DMS153 (cell line): Measurements from ENCODE around the gene TNNI3K.
A peak's percentile ranks its signal among the peaks of the same experiment; 100 is the strongest.

Experiments
- DNase-seq: peaks from one replicate; lab custom pipeline; 2025; lab: John Stamatoyannopoulos, UW

The TNNI3K gene

DNA sequence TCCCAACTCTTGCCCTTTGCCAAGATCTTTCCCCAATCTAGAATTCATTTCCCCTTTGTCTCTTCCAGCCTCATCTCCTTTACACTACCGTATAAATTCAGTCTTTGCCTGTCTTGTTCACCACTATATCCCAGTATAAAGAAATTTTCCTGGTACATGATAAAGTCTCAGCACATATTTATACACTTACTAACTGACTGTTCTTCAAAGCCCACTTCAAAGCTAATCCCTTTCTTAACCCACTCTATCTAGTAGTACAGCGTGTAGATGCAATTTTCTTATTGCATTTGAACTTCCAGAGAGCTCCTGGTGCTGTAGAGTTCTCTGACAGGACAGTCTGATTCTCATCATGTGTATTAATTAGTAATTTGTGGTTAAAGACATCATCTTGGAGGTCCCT is 199.1 kb downstream of the TNNI3K start:
- no peak for DNase-seq

DNA sequence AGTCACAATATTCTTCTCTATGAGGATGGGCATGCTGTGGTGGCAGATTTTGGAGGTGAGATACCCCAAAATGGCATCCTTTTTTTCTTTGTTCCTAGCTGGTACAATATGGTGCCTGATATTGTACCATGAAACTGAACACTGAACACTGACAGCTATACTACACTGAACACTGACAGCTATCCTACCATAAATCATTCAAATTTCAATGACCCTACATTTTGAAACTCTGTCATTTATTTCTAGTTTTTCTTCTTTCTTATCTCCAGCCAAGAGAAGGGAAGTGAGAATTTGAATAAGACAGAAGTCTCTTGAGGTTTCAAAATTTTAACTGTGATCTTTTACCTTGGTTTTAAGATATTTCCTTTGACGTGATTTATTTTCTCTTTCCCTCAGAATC is 200.9 kb downstream of the TNNI3K start:
- DNase-seq, result no peak

DNA sequence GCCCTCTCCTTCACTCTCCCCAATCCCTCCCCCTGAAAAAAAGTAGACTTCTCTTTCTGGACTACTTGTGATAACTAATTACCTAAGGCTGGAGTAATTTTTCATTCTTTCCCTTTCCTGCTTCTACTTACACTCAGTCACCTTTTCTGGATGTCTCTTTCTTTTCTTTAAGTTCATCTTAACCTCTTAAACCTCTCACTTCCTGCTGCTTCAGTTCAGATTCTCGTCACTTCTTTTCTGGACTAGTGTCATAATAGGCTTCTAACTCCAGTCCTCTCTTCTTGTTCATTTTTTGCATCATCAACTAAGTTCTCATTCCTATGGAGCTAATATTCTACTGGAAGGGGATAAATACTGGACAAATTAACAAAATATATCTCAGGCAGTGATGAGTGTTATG is 201.8 kb downstream of the TNNI3K start:
- no peak for DNase-seq

DNA sequence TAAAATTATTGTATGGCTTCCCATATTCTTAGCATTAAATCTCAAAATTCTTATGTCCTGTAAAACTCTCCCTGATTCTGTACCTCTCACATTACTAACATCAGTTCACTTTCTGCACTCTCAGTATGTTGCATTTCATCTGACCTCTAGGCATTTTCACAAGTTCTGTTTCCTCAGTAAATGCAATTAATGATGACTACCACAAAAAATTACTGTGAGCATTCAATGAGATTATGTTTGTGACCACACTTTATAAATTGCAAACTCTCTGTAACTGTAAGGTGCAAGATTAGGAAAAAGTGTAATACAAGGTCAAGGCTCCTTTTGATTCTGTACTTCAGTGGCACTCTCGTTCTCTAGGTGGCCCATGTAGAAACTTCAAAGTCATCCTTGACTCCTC is 216.8 kb downstream of the TNNI3K start:
- no peak for DNase-seq

DNA sequence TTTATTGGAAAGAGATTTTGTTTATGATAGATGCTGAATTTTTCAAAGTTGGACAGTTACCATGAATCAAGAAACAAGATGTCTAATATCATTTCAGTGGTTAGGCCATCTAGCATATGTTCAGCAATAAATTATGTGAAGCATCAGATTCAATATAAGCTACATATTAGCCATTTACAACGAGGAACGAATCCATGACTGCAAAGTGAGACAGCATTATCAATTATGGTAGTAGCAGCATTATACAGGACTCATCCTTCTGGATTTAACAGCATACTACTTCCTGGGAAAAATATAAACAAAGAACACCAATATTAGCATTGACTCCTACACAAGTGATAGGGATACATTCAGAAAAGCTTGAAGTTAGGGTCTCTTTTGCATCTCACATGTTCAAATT is 218.1 kb downstream of the TNNI3K start:
- DNase-seq, result no peak

DNA sequence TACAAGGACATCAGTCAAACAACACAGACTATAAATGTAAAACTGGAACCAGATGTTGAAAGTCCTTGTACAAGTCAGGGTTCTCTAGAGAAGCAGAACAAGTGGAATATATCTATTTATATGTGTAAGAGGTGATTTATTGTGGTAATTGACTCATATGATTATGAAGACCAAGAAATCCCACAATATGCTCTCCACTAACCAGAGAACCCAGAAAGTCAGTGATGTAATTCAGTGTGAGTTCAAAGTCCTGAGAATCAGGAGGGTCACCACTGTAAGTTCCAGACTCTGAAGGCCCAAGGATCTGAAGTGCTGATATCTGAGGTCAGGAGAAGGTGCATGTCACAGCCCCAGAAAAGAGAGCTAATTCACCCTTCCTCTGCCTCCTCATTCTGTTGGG is 220.2 kb downstream of the TNNI3K start:
- DNase-seq, result no peak

DNA sequence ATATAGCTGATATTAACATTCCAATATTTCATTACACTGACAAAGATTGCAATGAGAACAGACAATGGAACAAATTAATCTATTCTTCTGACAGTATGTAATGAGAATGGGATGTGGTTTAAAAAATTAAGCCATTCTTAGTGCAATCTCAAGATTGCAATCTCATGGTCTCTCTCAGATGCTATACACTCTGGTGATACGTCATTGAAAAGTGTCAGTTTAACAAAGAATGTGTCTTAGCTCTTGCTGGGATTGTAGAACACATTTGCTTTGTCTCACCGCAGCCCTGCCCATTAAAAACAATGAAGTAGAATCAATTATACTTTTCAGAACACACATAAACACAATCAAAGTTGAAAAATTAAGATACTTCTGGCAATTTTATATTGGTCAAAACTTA is 222.1 kb downstream of the TNNI3K start:
- DNase-seq, result no peak

DNA sequence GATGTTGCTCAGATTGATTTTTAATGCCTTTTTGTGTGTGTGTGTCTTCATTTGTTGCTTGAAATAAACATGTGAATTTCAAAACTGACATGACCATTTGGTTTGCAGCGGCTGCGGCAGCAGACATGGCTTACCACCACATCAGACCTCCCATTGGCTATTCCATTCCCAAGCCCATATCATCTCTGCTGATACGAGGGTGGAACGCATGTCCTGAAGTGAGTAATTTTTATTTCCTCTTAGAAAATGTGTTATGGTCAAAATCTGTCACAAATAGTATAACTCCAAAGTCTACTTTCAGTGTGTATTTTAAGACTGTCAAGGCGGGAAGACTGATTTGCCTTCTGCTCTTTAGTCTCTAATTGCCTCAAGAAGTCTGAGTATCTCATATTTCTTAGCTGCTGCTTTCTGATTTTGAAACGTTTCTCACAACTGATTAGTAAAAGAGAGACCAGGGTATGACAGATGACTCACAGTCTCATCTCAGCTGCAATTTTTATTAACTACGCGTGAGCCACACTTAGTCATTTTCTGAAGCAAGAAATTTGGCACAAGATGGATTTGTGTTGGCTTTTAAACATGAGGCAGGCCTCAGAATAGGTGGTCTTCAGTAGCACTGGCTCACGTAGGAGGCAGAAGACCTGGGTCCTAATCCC is 228.3 kb downstream of the TNNI3K start:
- DNase-seq, result no peak

DNA sequence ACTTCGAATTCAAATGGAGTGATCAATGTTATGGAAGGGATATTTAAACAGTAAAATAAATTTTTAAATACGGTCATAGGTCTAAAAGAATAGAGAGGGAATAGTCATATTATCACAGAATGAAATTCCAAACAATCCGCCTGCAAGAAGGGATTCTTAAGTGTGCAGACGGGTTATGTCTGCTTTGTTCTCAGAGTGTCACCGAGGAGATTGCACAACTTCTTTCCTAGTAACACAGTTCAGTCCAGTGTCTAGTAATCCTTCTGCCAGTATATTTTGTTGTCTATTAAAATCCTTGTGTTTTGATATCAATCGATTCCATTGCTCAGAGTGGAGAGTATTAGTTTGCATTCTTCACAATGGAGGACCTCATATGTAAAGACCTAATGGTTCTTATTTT is 228.8 kb downstream of the TNNI3K start:
- DNase-seq, result no peak

DNA sequence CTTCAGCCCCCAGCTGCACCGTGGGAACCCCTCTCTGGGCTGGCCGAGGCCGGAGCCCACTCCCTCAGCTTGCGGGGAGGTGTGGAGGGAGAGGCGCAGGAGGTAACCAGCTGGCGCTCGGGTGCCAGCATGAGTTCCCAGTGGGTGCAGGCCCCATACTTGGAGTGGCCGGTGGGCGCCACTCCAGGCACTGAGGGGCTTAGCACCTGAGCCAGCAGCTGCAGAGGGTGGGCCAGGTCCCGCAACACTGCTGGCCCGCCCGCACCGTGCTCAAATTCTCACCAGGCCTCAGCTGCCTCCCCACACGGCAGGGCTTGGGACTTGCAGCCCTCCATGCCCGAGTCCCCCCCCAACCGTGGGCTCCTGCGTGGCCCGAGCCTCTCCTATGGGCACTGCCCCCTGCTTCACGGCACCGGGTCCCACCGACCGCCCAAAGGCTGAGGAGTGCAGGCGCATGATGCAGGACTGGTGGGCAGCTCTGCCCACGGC is 230.1 kb downstream of the TNNI3K start:
- DNase-seq, result no peak

DNA sequence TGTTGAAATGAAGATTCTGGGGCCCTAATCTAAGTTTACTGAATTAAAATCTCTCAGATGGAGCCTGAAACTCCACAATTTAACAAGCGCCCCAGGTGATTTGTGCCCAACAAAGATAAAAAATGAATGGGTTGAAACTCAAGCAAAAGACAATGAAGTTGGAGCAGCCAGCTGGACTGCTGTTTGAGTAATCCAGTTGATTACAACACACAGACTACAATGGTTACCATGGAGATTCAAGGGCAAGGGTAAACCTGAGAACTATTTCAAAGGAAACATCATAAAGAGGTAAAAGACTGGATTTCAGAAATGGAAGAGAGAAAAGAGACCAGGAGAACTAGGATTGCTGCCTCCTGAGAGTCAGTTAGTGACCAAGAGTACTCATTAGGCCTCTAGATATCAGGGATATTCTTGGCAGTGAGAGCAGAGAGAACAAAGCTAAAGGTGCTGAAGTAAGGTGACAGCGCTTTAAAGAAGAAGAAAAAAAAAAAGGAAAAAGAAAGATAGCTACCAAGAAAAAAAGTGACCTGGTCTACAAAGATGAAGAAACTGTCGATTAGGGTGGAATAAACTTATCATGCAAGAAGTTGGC is 232.7 kb downstream of the TNNI3K start:
- DNase-seq, result peak; percentile 75

DNA sequence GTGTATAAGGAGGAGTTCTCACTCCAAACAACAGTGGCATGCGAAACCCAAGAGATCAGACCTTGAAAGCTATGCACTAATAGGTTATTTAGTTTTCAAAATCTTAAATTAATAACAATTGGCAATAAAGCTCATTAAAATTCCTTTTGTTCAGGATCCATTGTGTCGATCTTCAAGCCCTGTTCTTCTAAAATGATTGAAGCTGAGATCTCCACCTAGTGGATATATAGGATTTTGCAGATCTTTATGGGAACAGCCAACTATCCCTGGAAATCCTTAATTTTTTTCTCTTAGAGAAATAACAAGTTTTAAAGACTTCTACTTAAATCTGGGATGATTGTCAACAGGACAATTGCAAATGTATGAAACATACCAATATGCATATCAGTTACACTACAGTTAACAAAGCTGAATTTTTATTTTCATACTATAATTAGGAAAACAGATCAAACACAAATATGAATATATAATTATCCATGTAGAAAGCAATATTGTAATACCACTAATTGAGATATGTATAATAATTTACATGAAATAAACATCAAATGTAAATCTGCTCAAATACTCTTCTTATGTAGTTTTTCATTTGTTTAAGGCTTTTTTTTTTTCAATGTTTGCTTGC is 233.9 kb downstream of the TNNI3K start:
- peak; percentile 53 for DNase-seq

DNA sequence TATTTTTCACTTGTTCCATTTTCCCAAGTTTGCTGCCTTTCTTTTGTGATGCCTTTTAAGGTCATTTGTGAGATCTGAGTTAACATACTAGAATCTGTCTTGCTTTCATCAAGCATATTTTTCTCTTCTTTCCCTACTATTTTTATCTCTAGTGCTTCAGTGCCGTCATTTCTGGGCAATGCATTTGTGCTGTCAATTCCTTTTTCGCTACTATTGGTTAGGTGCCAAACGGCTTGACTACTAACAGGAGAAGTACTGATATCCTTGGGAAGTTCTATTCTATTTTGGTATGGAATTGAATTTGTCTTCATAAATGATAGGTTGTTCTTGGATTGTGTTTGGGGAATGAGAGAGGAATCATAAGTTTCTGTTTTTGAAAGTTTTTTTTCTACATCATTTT is 235.1 kb downstream of the TNNI3K start:
- no peak for DNase-seq

DNA sequence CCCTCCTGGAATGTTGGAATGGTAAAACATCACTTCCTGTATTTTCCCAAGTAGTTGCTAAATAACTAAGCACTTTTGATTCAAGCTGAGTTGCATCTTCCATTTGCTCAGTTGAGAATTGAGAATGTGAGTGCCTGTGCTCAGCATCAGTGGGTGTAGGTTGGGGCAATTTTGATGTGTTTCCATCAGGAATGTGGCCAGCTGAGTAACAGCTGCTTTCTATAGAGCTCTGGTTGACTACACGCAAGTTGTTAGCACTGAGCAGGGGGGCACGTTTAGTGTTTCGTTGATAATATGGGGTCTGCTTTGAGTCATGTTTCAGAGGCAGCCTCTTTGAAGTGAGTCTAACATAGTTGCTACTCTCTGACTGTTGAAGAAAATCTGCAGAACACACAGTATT is 235.7 kb downstream of the TNNI3K start:
- DNase-seq, result no peak

DNA sequence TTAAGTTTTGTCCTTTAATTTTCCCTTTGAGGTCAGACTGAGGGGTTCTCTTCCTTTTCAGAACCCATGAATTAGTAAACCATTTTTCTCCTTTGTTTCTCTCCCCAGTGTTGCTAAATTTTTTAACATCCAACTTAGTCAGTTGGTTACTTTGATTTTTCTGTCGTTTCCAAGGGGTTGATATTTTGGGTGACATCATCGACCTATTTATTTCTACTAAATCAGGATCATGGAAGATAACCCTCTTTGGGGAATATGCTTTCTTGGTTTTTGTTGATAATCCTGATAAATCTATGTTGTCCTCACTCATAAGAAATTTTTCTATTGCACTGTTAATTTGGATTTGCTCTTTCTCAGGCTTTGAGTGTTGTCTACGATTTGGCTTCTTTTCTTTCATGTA is 236.3 kb downstream of the TNNI3K start:
- no peak for DNase-seq

DNA sequence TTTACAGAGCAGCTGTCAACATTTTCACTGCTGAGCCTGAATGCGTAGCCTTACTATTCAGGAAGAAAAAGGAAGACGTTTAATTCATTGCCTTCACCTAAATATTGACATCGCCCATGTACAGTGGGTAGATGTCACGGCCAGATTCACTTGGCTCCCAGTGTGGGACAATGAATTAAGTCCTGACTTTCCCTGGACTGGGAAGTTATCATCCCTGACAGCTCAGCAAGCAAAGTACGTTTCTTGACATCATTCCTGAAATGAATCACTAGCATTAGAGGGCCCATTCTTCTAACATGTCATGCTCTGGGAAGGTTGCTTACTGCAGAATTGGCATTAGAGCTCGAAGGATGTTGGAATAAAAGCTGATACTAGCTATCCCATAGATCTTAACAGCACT is 239.4 kb downstream of the TNNI3K start:
- DNase-seq, result no peak

DNA sequence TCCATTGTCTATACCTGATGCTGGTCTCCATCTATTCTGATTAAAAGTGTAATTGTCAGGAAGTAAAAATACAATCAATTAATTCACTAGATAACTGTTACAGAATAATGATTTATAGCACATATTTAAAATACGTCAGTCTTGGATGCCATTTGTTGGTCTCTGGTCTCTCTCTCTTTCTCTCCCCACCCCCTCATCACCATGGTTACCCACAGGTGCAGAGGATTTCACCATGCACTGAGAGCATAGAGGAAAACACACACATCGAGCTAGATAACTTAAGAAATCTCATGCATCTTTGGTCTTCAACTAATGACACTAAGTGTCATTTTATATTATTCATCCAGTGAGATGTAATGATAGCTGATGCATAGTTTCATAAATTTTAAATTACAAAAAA is 243.8 kb downstream of the TNNI3K start:
- DNase-seq, result no peak

DNA sequence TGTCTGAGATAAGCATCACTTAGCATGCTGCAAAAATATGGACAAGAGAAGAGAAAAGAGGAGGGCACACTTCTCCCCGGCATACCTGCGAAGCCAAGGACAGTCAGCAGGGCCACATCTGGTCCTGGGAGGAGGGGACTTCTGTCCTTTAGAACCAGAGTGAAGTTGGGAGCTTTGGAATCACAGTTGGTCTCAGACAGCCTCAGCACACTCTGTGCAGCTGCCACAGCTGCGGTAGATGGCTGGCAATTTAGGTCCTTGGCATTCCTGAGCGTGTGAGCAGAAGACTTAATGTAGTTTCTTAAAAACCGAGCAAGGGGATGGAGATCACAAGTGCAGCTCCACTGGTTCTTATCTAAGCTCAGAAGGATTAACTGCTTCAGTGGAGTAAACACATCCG is 244.9 kb downstream of the TNNI3K start:
- no peak for DNase-seq

DNA sequence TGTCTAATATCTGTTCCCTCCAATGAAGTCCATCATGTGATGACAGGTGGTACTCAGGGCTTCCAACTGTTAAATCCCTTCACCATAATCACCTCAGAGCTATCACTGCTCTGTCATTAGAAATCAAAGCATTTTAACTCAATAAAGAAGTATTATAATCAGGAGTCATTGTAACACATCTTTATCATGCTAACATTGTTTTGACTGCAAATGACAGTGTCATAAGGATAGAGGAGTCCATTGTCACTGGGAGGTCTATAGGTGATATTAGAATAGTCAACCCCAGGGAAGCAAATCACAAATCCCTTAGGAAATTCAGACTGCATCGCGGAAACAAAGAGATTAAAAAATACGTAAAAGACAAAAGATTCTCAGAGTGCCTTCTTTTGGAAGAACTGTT is 246.4 kb downstream of the TNNI3K start:
- no peak for DNase-seq

DNA sequence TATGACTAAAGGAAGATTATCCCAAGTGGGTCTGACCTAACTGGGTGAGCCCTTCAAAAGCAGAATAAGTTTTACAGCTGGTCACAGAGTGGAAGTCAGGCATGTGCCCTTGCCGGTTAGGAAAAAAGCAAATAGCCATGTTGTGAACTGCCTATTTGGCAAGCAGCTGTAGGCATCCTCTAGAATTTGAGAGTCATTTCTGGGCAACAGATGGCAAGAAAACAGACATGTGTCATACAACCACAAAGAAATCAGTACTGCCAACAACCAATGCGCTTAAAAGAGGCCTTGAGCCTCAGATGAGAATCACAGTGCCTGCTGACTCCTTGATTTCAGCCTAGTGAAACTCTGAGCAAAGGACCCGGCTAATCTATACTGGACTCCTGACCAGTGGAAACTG is 250.4 kb downstream of the TNNI3K start:
- DNase-seq, result no peak

DNA sequence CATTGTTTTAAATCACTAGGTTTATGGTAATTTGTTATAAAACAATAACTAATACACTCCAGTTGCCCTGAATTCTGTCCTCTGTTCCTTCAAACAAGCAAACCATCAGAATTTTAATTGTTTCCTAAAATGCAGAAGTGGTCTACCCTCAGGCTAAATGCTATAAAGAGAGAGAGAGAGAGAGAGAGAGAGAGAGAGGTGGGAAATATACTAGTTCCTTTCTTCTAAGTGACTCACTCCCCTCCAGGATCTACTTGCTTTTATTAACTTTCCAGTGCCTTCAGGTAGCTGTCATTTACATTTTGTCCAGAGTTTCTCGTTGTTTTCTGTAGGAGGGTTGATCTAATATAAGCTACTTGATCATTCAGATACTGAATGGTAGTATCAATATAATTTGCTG is 250.8 kb downstream of the TNNI3K start:
- no peak for DNase-seq

DNA sequence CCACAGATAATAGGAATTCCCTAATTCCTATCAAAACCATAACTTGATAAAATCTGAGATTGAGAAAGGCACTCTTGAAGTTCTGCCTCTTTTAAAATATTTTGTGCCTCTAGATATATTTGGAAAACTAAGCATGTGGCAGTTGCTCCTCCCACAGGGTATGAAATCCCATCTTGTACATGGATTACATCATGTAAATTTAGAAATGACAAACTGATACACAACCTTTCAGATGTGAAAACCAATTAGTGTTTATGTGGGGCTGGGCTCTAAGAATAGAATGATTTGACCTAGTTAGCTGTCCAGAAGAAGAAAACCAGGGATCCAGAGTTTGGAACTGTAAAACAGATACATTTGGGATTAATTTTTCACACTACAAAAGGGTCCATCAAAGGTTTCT is 261.5 kb downstream of the TNNI3K start:
- DNase-seq, result no peak

DNA sequence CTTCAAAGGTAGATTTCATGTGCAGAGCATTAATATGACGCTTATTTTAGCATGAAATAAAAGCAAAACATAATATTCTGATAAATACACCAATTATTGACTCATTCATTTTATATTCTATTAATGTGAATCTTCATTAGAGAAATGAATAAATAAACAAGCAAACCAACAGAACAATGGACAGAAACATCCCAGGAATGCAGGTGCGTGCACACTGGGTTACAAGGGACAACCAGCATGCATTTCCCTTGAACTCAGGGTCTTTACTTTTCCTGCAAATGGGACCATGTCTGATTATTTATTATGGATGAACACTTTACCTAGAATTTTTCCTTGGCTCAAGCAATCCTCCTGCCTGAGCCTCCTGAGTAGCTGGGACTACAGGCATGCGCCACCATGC is 263.7 kb downstream of the TNNI3K start:
- DNase-seq, result no peak

DNA sequence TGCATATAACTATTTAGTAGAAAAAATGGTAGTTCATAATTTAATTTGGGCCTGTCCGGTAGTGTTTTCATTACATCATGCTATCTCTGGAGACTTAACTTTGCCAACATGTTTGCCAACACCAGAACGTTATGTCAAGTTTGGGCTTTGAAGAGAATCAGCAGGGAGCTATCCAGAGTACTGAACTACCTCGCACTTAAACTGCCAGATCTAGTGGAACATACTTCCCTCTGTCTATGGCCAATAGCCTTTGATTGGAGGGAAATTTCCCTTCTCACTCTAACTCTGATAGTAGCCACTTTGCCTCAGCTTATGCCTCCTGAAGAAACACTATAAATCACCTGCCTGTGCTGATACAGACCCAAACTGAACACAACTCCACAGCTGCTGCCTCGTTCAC is 267.2 kb downstream of the TNNI3K start:
- DNase-seq, result no peak
